SK-N-SH treated with all-trans-retinoic acid at 6 μM for 48 hours (cell line): ENCODE results near the gene PPFIA1.

Source experiments
- ATAC-seq: fragments of 200-7000 bp; cut with Tn5 transposase; 3 replicates; pipeline ENCODE4 v1.9.1; 2020; ENCODE audit warnings: mild to moderate bottlenecking, moderate library complexity
- ARNTL ChIP-seq: fragments of 450-650 bp; formaldehyde crosslinking; IDR thresholded peaks from 2 replicates; pipeline ENCODE4 v1.5.0; 2020; ENCODE audit warnings: low read depth, mild to moderate bottlenecking, moderate library complexity, borderline replicate concordance
- CSDC2 ChIP-seq: fragments of 250-450 bp; sonication (Bioruptor Pico); IDR thresholded peaks from 2 replicates; pipeline ENCODE4 v1.5.0; 2020; ENCODE audit warnings: mild to moderate bottlenecking, moderate library complexity
- CSRNP3 ChIP-seq: fragments of 250-450 bp; sonication (Bioruptor Pico); IDR thresholded peaks from 2 replicates; pipeline ENCODE4 v1.5.1; 2021; ENCODE audit warnings: mild to moderate bottlenecking, moderate library complexity
- ESRRG ChIP-seq: fragments of 250-450 bp; sonication (Bioruptor Pico); IDR thresholded peaks from 2 replicates; pipeline ENCODE4 v1.6.1; 2021; ENCODE audit warnings: mild to moderate bottlenecking
- GLIS3 ChIP-seq: fragments of 250-450 bp; sonication (Bioruptor Pico); IDR thresholded peaks from 2 replicates; pipeline ENCODE4 v1.5.0; 2020; ENCODE audit warnings: mild to moderate bottlenecking, moderate library complexity
- ISL1 ChIP-seq: fragments of 250-450 bp; sonication (Bioruptor Pico); IDR thresholded peaks from 2 replicates; pipeline ENCODE4 v2.1.2; 2022; ENCODE audit warnings: mild to moderate bottlenecking, moderate library complexity
- OSR1 ChIP-seq: fragments of 250-450 bp; sonication (Bioruptor Pico); IDR thresholded peaks from 2 replicates; pipeline ENCODE4 v1.8.0; 2022; ENCODE audit warnings: moderate library complexity, mild to moderate bottlenecking, inconsistent platforms
- PATZ1 ChIP-seq: fragments of 250-450 bp; sonication (Bioruptor Pico); IDR thresholded peaks from 2 replicates; pipeline ENCODE4 v1.8.0; 2020; ENCODE audit warnings: mild to moderate bottlenecking, moderate library complexity, borderline replicate concordance
- POU6F1 ChIP-seq: fragments of 250-450 bp; sonication (Bioruptor Pico); IDR thresholded peaks from 2 replicates; pipeline ENCODE4 v1.8.0; 2021; ENCODE audit warnings: low read depth, mild to moderate bottlenecking, moderate library complexity, borderline replicate concordance
- PPARA ChIP-seq: fragments of 250-450 bp; sonication (Bioruptor Pico); IDR thresholded peaks from 2 replicates; pipeline ENCODE4 v1.5.0; 2020; ENCODE audit warnings: mild to moderate bottlenecking, borderline replicate concordance
- RARB ChIP-seq: fragments of 250-450 bp; sonication (Bioruptor Pico); IDR thresholded peaks from 2 replicates; pipeline ENCODE4 v1.8.0; 2021; ENCODE audit warnings: mild to moderate bottlenecking, moderate library complexity
- SNAI2 ChIP-seq: fragments of 250-450 bp; sonication (Bioruptor Pico); IDR thresholded peaks from 2 replicates; pipeline ENCODE4 v1.5.0; 2020; ENCODE audit warnings: mild to moderate bottlenecking, moderate library complexity
- TCF4 ChIP-seq: fragments of 250-450 bp; sonication (Bioruptor Pico); IDR thresholded peaks from 2 replicates; pipeline ENCODE4 v1.8.0; 2021; ENCODE audit warnings: mild to moderate bottlenecking, moderate library complexity, borderline replicate concordance
- TOX ChIP-seq: fragments of 250-450 bp; sonication (Bioruptor Pico); IDR thresholded peaks from 2 replicates; pipeline ENCODE4 v1.8.0; 2021; ENCODE audit warnings: mild to moderate bottlenecking, moderate library complexity, borderline replicate concordance
- TSHZ2 ChIP-seq: fragments of 250-450 bp; sonication (Bioruptor Pico); IDR thresholded peaks from 2 replicates; pipeline ENCODE4 v1.5.0; 2020; ENCODE audit warnings: mild to moderate bottlenecking, moderate library complexity
- ZC3H10 ChIP-seq: fragments of 250-450 bp; sonication (Bioruptor Pico); IDR thresholded peaks from 2 replicates; pipeline ENCODE4 v1.5.1; 2021; ENCODE audit warnings: mild to moderate bottlenecking, moderate library complexity
- ZFP3 ChIP-seq: fragments of 250-450 bp; sonication (Bioruptor Pico); IDR thresholded peaks from 2 replicates; pipeline ENCODE4 v1.5.0; 2020; ENCODE audit warnings: mild to moderate bottlenecking, moderate library complexity
- ZFP30 ChIP-seq: fragments of 450-650 bp; formaldehyde crosslinking; IDR thresholded peaks from 2 replicates; pipeline ENCODE4 v1.5.0; 2022; ENCODE audit warnings: mild to moderate bottlenecking, moderate library complexity
- ZNF565 ChIP-seq: fragments of 450-650 bp; formaldehyde crosslinking; conservative IDR thresholded peaks from 2 replicates; pipeline ENCODE4 v1.5.0; 2020; ENCODE audit warnings: low read depth, mild to moderate bottlenecking, moderate library complexity
- ZNF70 ChIP-seq: fragments of 450-650 bp; formaldehyde crosslinking; IDR thresholded peaks from 2 replicates; pipeline ENCODE4 v1.5.0; 2020; ENCODE audit warnings: mild to moderate bottlenecking, moderate library complexity
- ZNF8 ChIP-seq: fragments of 450-650 bp; formaldehyde crosslinking; IDR thresholded peaks from 2 replicates; pipeline ENCODE4 v1.5.0; 2020; ENCODE audit warnings: mild to moderate bottlenecking, moderate library complexity

PPFIA1 gene

GRCh38 chr11:70301191-70301590 lies 30.7 kb downstream of the PPFIA1 start:
- TF ChIP-seq ISL1 (CRISPR knock-in tag), result no peak
- no peak for TF ChIP-seq PATZ1
- no peak for TF ChIP-seq SNAI2 (CRISPR knock-in tag)
- no peak for TF ChIP-seq TCF4
- TF ChIP-seq CSDC2, result no peak
- TF ChIP-seq ZNF70 (CRISPR knock-in tag), result no peak
- TF ChIP-seq POU6F1, result no peak
- no peak for TF ChIP-seq OSR1 (CRISPR knock-in tag)
- ATAC-seq, result no peak

GRCh38 chr11:70301721-70302418 lies 31.4 kb downstream of the PPFIA1 start:
- no peak for ATAC-seq
- TF ChIP-seq PPARA (CRISPR knock-in tag) (no peak), CSRNP3 (no peak), ZNF565 (CRISPR knock-in tag) (no peak), ZFP3 (CRISPR knock-in tag) (no peak), SNAI2 (CRISPR knock-in tag) (no peak), ZFP30 (CRISPR knock-in tag) (no peak), TOX (CRISPR knock-in tag) (no peak), TSHZ2 (CRISPR knock-in tag) (no peak), ESRRG (CRISPR knock-in tag) (no peak), ZNF70 (CRISPR knock-in tag) (no peak)

GRCh38 chr11:70302419-70302752 lies 31.9 kb downstream of the PPFIA1 start:
- TF ChIP-seq ZNF70 (CRISPR knock-in tag) (no peak), RARB (CRISPR knock-in tag) (no peak), TCF4 (no peak), ESRRG (CRISPR knock-in tag) (no peak), GLIS3 (CRISPR knock-in tag) (no peak), CSDC2 (no peak)
- TF ChIP-seq, all 23 proteins: peak for 0

GRCh38 chr11:70303070-70303469 lies 32.6 kb downstream of the PPFIA1 start:
- ATAC-seq, result peak; percentile 15; the same call in 1 of the 3 replicates
- TF ChIP-seq ISL1 (CRISPR knock-in tag) (peak; percentile 54), ARNTL (no peak)

More at GRCh38 chr11:70302419-70302752, 31.9 kb downstream of the PPFIA1 start:
- ATAC-seq, result no peak

GRCh38 chr11:70304208-70304603 lies 33.7 kb downstream of the PPFIA1 start:
- no peak for ATAC-seq
- no peak for TF ChIP-seq RARB (CRISPR knock-in tag)
- no peak for TF ChIP-seq ZC3H10 (CRISPR knock-in tag)
- TF ChIP-seq ARNTL, result no peak
- no peak for TF ChIP-seq ZNF8 (CRISPR knock-in tag)
